Endothelial cell of umbilical vein (primary cell): ENCODE results near the gene GMPPA. TPM values are rescaled to one million over a fixed set of nuclear protein-coding genes. Genes with fewer than 3 reads are reported as not detected.

Experiments used
- BruUV-seq: library from RNA; stranded (reverse); fragments of 400-500 nt; replicated peaks from 2 replicates; lab custom pipeline; 2021; lab: Mats Ljungman, UMichigan
- CTCF ChIA-PET: fragments of 300-600, 350-600 bp; sonication (Branson Sonifier 250); formaldehyde crosslinking; loops from one replicate; lab custom pipeline; 2021; ENCODE audit warnings: antibody characterized with exemption, inconsistent platforms; lab: Charles Lee
- POLR2A ChIA-PET: fragments of 300-600, 350-600 bp; sonication (Branson Sonifier 250); formaldehyde crosslinking; loops from one replicate; lab custom pipeline; 2021; ENCODE audit warnings: antibody characterized with exemption, inconsistent platforms; lab: Charles Lee
- DNase-seq: peaks from one replicate; pipeline ENCODE4 v3.0.0-alpha.2; 2011; ENCODE audit warnings: low read depth, low spot score
- FAIRE-seq: peaks from 2 replicates; lab custom pipeline; 2011; peaks lifted over from hg19 to GRCh38; lab: Jason Lieb, UNC
- H2AFZ ChIP-seq: 2 replicates; pipeline ENCODE4 v1.6.0; 2012; ENCODE audit warnings: low read depth, low read length, control low read depth, inconsistent platforms
- H3K27ac ChIP-seq: 2 replicates; pipeline ENCODE4 v1.5.1; 2011; ENCODE audit warnings: low read depth, mild to moderate bottlenecking, control low read depth, low read length, moderate library complexity; ENCODE audit not compliant: insufficient read depth
- H3K27me3 ChIP-seq, 2 experiments: 2 replicates each; pipeline versions ENCODE4 v1.6.0 to v1.6.1; 2011; ENCODE audit warnings: low read length in 2 of 2, mixed read lengths in 1 of 2; ENCODE audit not compliant: control insufficient read depth in 2 of 2, insufficient read depth in 2 of 2
- H3K36me3 ChIP-seq, 2 experiments: 2 replicates in 1 of 2; 3 replicates in 1 of 2; pipeline ENCODE4 v1.5.1; 2011; ENCODE audit warnings: low read length in 2 of 2, mild to moderate bottlenecking in 1 of 2, moderate library complexity in 1 of 2; ENCODE audit not compliant: control insufficient read depth in 2 of 2, insufficient read depth in 2 of 2; ENCODE audit errors: extremely low read depth in 1 of 2
- H3K4me1 ChIP-seq: 3 replicates; pipeline ENCODE4 v1.5.1; 2011; ENCODE audit warnings: mild to moderate bottlenecking, low read length; ENCODE audit not compliant: control insufficient read depth, insufficient read depth; ENCODE audit errors: extremely low read depth
- H3K4me2 ChIP-seq: 2 replicates; pipeline ENCODE4 v1.6.1; 2011; ENCODE audit warnings: low read length, control low read depth, mixed read lengths; ENCODE audit not compliant: insufficient read depth
- H3K4me3 ChIP-seq, 3 experiments: fragments of 200-600 bp in 1 of 3; sonication (generic), shearing (Covaris generic) in 1 of 3; replicated peaks in 1 of 3; 2 replicates each; pipeline ENCODE4 v1.5.1; 2011 to 2016; ENCODE audit warnings: control low read depth in 3 of 3, low read length in 3 of 3, mild to moderate bottlenecking in 2 of 3, inconsistent platforms in 1 of 3, low read depth in 1 of 3, moderate library complexity in 1 of 3; ENCODE audit not compliant: insufficient read depth in 1 of 3
- H3K79me2 ChIP-seq: 2 replicates; pipeline ENCODE4 v1.6.0; 2012; ENCODE audit warnings: low read length, inconsistent platforms; ENCODE audit not compliant: control insufficient read depth, insufficient read depth
- H3K9ac ChIP-seq: replicated peaks from 2 replicates; pipeline ENCODE3; 2011; ENCODE audit warnings: low read length, control low read depth; ENCODE audit not compliant: insufficient read depth; ENCODE audit errors: extremely low read depth
- H3K9me1 ChIP-seq: replicated peaks from 3 replicates; pipeline ENCODE4 v1.6.0; 2011; ENCODE audit warnings: mild to moderate bottlenecking, low read length; ENCODE audit not compliant: control insufficient read depth, insufficient read depth; ENCODE audit errors: extremely low read depth
- H3K9me3 ChIP-seq: replicated peaks from 2 replicates; pipeline ENCODE4 v1.5.1; 2012; ENCODE audit warnings: low read length, inconsistent platforms; ENCODE audit not compliant: control insufficient read depth, insufficient read depth
- H4K20me1 ChIP-seq: replicated peaks from 2 replicates; pipeline ENCODE3; 2011; ENCODE audit warnings: mild to moderate bottlenecking, low read length; ENCODE audit not compliant: control insufficient read depth, insufficient read depth; ENCODE audit errors: extremely low read depth
- CTCF ChIP-seq, 2 donors: IDR thresholded peaks; 1 replicate in 1 of 2; 2 replicates in 1 of 2; pipeline ENCODE4 v1.5.1; 2011; ENCODE audit warnings: low read length in 2 of 2, mild to moderate bottlenecking in 2 of 2, moderate library complexity in 2 of 2, control low read depth in 1 of 2, inconsistent platforms in 1 of 2, low read depth in 1 of 2; ENCODE audit not compliant: insufficient read depth in 1 of 2; ENCODE audit errors: extremely low read depth in 1 of 2
- EZH2 ChIP-seq: IDR thresholded peaks from 2 replicates; pipeline ENCODE4 v1.6.1; 2012; ENCODE audit warnings: borderline replicate concordance, low read depth, mild to moderate bottlenecking, moderate library complexity, low read length, inconsistent platforms; ENCODE audit not compliant: severe bottlenecking
- FOS ChIP-seq: IDR thresholded peaks from 2 replicates; pipeline ENCODE4 v1.6.1; 2011; ENCODE audit warnings: mild to moderate bottlenecking, low read length, moderate library complexity, borderline replicate concordance; ENCODE audit not compliant: insufficient read depth
- GATA2 ChIP-seq: IDR thresholded peaks from 2 replicates; pipeline ENCODE4 v1.7.0; 2011; ENCODE audit warnings: low read depth, mild to moderate bottlenecking, moderate library complexity, mixed read lengths, low read length; ENCODE audit not compliant: insufficient read length, insufficient read depth
- JUN ChIP-seq: IDR thresholded peaks from 2 replicates; pipeline ENCODE4 v1.6.1; 2011; ENCODE audit warnings: borderline replicate concordance, low read depth; ENCODE audit not compliant: insufficient read length, insufficient read depth
- MAX ChIP-seq: IDR thresholded peaks from 2 replicates; pipeline ENCODE4 v1.6.1; 2011; ENCODE audit not compliant: insufficient read depth, insufficient read length
- MYC ChIP-seq: IDR thresholded peaks from one replicate; pipeline ENCODE4 v1.6.1; 2011; ENCODE audit warnings: mild to moderate bottlenecking, low read depth, low read length
- POLR2A ChIP-seq: IDR thresholded peaks from 2 replicates; pipeline ENCODE4 v1.6.1; 2012; ENCODE audit warnings: low read depth, mild to moderate bottlenecking, control low read depth, low read length
- POLR2AphosphoS5 ChIP-seq: IDR thresholded peaks from 2 replicates; pipeline ENCODE4 v1.6.1; 2012; ENCODE audit warnings: low read depth, mild to moderate bottlenecking, control low read depth, low read length, moderate library complexity; ENCODE audit not compliant: insufficient read depth
- dilution Hi-C: fragments of 300-500 bp; cut with MboI; formaldehyde crosslinking; loops from one replicate; pipeline ENCODE4 v1.15.0; 2019; ENCODE audit warnings: low sequenced_read_pairs; ENCODE audit not compliant: extremely low pct_ligation_motif_present
- intact Hi-C: fragments of 100-400 bp; cut with micrococcal nuclease; formaldehyde crosslinking; loops from one replicate; pipeline ENCODE4 v1.10.0; 2022
- polyA plus RNA-seq, 4 experiments: library from polyadenylated mRNA; depleted of rRNA in 3 of 4; stranded (reverse) in 3 of 4; unstranded in 1 of 4; fragments of >200 nt; gene quantifications; 2 replicates each; pipeline versions ENCODE4 v1.2.1 to v1.2.3, GENCODE V29; 2011 to 2012; ENCODE audit warnings: missing spikeins in 1 of 4
- total RNA-seq: library from RNA; stranded (reverse); gene quantifications from 2 replicates; pipeline ENCODE4 v1.2.3, GENCODE V29; 2021

Gene GMPPA
- total and polyA plus RNA-seq, 2 donors (not counting 3 experiments of a cell fraction or from before 2014, with no cell fraction given): 39.1 to 104 TPM

- H3K9me1 ChIP-seq: no peaks in the 10 kb centered on the region
- no peak overlapping the region for H3K4me3 ChIP-seq
- H3K27ac ChIP-seq: no peak overlapping the region
- intact Hi-C loops: no loop called here
- no peaks in the 10 kb centered on the region for H3K9me3 ChIP-seq
- CTCF ChIA-PET: interaction anchor here (1.3 to 3.0 kb wide), 5 partner anchors 8 to 63 kb away, joined by 3 to 12 read pairs (median 7); no protein-coding TSS in a partner anchor
- no peak overlapping the region for H2AFZ ChIP-seq
- DNase-seq: no peak
- no peaks in the 10 kb centered on the region for H3K36me3 ChIP-seq
- FAIRE-seq: no peak
- H4K20me1 ChIP-seq: no peaks in the 10 kb centered on the region
- H3K79me2 ChIP-seq: no peaks in the 10 kb centered on the region
- TF ChIP-seq MYC (no peak), EZH2 (no peak), MAX (no peak), GATA2 (no peak), POLR2AphosphoS5 (no peak), JUN (no peak), FOS (no peak), POLR2A (no peak), CTCF (IDR thresholded peaks at IDR 0.05; ENCODE audit: extremely low read depth in 1 of 2, insufficient read depth in 1 of 2, low read depth in 1 of 2, low read length in 2 of 2) (no peak)
- no TSS peak for BruUV-seq
- no peaks in the 10 kb centered on the region for H3K27me3 ChIP-seq
- H3K4me1 ChIP-seq: no peaks in the 10 kb centered on the region
- POLR2A ChIA-PET: no interaction called here
- H3K9ac ChIP-seq: no peak overlapping the region
- dilution Hi-C loops: no loop called here
- no peak overlapping the region for H3K4me2 ChIP-seq
These were observed 31.6 kb upstream of the GMPPA start for GRCh38 chr2:219466816-219467735.
